Astrocyte of the hippocampus (primary cell): ENCODE data around the gene PTH1R.

Experiments
- DNase-seq: peaks from one replicate; pipeline ENCODE4 v3.0.0; 2011; ENCODE audit warnings: low read depth, low spot score

The PTH1R gene

DNA sequence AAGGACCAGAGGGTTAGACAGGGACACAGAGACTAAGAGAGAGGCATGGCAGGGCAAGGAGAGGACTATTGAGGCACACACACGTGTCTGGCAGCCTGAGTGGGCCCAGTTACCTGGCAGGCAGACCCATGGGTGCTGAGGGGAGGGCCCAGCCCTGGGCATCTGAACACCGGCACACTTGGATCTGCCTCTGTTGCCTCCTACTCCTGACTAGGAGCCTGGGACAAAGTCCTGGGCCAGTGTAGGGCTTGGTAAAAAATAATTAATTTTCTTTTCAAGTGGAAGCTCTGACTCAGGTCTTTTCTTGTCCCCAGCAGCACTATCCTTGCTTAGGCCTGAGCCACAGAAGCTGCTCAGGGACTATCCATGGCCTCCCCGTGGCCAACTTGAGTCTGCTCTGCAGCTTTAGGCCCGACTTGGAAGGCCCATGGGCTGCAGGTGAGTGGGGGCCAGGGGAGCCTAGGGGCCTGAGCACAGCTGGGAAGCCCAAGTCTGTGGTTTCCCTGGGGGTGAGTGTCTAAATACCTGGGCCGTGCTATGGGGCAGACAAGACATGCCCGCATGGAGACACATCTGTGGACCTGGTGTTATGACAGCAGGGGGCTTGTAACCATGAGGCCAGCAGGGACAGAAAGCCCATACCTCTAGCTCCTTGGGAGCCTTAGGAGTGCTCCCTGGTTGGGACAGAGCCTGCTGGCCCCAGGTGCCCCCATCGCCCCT lies at the start of gene PTH1R:
TSS of gene PTH1R (plus strand) at position 316 of the 720 bp plus-strand sequence. CDS start 5,839 bp downstream, outside the sequence.
- DNase-seq: no peak

GRCh38 chr3:46829699-46830208 lies 47.8 kb upstream of the PTH1R start:
- DNase-seq: no peak

DNA sequence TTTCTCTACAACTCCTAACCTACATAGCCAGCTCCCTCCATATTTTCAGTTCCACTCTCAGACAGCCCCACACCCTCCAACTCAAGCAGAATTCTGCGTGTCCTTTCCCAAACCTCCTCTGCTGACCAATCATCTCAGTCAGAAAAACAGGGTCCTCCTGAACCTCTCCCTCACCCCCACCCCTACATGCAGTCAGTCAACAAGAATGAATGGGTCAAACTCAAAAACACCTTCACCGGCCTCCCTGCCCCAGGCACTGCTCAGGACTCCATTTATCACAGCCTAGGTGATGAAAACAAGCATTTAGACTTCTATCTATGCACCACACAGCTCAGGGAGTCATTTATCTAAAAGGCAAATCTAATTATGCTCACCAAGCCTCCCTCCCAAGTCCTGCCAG lies 46.7 kb upstream of the PTH1R start:
- DNase-seq: no peak

DNA sequence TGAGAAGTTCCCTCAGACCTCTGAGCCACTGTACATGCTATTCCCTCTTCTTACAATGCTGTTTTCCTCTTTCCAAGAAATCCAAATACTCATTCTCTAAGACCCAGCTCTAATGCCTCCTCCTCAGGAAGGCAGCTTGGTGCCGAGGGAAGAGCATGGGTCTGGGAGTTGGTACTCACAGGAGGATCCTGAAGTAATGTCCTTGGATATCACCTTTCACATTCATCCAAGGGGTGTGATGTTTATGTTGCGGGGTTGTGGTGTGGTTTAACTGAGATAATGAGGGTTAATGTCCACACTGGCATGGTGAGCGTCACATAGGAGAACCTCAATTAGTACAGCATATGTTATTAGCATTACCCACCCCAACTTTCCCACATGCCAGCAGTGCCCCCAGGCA lies 46.2 kb upstream of the PTH1R start:
- DNase-seq: no peak

- no peak for DNase-seq
These were observed 45.7 kb upstream of the PTH1R start for GRCh38 chr3:46831841-46832240.

DNA sequence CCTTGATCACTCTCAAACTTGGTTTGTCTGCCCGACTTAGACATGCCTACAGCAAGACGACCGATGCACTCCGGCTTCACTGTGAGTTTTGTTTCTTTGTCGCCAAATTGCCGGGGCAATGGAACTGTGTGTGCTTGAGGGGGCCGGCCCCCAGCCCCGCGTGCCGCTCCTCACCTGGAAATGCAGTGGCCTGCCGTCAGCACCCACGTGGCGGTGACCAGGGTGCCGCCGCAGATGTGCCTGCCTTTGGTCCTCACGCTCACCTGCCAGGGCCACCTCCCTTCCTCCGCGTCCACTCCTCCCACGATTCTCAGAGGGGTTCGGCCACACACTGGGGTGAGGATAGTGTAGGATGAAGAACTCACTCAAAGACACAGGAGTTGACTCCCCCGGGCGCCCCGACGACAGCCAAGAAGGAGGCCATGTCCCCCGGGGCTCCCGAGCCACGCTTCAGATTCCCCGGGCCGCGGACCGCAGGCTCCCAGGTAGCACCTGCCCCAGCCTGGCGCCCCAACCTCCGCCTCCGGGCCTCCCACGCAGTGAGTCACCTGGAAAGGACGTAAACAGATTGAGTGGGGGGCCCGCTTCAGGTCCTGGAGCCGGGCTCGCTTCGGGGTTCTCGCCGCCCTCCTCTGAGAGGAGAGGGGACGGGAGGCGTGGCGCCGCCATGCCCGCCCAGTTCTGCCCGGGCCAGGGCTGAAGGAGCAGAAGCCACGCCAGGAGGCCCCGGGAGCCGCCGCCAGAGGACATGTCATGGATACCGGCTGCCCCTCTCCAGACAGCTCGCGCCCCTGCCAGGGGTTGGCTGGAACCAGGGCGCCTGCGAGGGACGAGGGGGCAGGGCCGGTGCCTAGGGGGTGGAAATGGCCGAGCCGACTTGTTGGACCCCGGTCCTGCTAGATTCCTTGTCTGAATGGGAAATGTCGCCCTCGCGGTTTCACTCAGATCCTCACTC lies 43.9 kb upstream of the PTH1R start:
- no peak for DNase-seq

DNA sequence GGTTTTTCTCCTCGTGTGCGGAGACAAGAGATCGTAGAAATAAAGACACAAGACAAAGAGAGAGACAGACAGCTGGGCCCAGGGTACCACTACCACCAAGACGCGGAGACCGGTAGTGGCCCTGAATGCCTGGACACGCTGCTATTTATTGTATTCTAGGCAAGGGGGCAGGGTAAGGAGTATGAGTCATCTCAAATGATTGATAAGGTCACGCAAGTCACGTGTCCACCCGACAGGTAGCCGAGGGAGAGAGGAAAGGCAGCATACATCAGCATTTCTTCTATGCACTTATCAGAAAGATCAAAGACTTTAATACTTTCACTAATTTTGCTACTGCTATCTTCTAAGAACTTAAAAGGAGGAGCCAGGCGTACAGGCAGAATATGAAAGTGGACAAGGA lies 42.5 kb upstream of the PTH1R start:
- no peak for DNase-seq

DNA sequence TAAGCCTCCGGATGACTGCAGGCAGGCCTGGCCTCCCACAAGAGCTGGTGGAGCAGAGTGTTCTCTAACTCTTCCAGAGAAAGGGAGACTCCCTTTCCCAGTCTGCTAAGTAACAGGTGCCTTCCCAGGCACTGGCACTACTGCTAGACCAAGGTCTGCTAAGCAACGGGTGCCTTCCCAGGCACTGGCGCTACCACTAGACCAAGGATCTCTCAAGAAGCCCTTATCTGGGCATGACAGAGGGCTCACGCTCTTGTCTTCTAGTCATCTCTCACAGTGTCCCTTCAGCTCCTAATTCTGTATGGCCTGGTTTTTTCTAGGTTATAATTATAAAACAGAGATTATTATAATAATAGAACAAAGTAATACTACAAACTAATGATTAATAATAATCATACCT lies 42.0 kb upstream of the PTH1R start:
- no peak for DNase-seq

DNA sequence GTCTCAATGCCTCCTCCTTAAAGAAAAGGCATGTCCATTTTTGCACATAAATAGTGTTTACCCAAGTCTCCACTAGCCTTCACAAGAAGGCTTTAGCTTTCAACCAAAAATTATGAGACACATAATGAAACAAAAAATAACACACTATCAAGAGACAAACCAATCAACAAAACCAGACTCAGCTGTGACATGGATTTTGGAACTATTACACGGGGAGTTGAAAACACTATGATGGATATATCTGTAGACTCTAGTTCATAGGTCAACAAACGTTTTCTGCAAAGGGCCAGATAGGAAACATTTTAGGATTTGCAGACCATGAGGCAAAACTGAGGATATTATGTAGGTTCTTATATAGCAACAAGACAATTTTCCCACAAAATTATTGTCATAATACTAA lies 39.2 kb upstream of the PTH1R start:
- DNase-seq: no peak

- no peak for DNase-seq
These were observed 37.0 kb upstream of the PTH1R start for GRCh38 chr3:46840491-46840890.

- no peak for DNase-seq
These were observed 34.0 kb upstream of the PTH1R start for GRCh38 chr3:46843508-46843907.

- DNase-seq: no peak
These were observed 33.1 kb upstream of the PTH1R start for GRCh38 chr3:46844397-46844796.

DNA sequence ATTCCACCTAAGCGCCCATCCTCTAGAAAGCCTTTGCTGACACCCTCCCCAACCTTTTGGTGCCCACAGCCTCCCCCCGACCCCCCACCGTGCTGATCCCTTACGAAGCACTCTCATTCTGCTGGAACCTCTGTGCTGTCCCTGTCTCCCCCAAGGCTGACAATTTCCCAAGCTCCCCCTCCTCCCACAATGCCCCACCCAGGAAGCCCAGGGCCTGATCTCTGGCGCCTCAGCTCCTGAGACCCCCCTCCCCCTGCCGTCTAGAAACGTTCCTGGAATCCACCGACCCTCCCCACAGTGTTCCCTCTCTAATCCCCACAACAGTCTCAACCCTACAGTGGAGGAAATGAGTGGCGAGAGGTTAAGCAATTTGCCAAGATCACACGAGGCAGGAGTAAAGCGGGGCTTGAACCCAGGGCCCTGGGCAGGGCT lies 32.6 kb upstream of the PTH1R start:
- no peak for DNase-seq

DNA sequence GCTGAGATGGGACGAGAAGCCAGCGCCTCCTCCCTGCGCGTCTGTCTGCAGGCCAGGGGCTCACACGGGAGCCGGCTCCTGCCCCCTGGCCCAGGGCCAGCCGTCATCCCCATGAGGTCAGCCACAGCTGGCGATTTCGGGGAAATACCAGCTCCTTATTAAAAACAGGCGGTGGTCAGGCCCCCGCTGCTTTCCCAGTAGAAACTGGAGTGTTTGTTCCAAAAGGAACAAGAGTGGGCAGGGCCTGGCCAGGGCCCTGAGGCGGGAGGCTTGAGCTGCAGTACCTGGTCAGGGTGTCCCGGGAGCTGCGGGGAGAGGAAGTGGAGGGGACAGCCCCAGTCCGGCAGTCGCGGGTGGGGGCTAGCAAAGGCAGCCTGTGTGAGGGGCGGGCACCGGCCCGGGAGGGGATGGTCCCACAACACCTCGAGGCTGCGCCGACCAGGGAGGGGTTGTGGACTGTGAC lies 32.1 kb upstream of the PTH1R start:
- peak; percentile 88 for DNase-seq

DNA sequence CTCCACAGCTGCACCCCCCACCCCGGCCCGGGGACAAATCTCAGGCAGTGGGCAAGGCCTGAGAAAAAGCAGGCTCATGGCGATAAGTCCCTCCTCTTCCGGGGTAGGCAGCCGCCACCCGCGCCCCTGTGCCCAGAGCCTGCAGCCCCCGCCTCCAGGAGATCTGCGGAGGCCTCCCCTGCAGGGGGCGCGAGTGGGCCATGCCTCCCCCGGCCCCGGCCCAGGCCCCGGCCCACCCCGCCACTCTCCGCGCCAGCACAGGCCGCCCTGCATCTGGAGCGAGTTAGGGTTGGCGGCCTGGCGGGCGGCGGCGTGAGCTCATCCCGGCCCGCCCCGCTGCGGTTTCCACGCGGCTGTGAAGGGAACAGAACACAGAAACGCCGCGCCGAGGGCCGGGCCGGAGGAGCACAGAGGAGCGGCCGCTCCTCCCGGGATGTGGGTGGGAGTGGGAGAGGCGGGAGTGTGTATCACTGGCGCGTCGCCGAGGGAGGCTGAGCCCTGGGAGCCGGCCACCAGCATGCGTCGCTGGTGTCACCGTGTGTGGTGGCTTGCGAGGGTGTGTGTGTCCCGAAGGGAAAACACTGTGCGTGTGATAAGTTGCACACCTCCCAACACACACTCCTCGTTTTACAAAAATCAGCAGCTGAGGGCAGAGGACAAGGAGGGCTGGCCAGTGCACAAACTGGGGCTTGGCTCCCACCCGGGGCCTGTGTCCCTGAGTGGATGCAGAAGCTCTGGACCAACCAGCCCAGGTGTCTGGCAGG lies 31.5 kb upstream of the PTH1R start:
- DNase-seq: peak; percentile 93

DNA sequence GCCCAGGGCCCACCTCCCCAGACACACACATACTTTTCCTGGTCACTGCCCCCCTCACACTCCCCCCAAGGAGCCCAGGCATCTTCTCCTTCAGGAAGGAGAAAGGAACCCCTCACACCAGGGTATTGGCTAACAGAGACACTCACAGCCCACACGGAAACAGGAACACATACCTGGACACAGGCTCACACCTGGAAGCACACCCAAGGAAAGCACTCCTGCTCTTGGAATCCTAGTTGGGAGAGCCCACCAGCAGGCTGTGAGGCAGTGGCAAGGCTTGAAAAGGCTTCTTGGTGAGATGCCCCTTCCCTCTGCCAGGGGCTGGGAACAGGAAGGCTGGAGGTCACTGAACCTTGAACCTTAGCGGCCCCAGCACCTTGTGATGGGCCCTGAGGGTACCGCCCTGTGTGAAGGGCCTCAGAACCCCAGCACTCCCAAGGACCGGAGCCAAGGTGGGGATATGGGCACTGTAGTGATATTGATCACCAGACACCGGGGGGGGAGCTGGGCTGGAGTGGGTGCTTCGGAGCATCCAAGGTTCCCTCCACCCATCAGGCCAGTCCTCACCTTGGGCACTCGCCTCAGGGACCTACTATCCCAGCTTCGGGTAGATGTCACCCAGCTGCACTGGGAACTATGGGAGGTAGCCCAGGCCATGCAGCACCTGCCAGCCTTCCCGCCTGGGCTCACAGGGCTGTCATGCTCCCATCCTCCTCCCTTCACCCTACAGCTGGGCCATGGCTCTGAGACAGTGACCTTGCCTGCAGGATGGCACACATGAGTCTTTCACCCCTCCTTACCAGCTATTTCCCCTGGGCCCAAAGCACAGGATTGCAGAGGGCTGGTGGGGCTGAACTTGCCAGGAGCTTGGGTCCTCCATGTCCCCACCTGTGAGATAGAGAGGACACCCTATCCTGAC lies 30.6 kb upstream of the PTH1R start:
- no peak for DNase-seq

DNA sequence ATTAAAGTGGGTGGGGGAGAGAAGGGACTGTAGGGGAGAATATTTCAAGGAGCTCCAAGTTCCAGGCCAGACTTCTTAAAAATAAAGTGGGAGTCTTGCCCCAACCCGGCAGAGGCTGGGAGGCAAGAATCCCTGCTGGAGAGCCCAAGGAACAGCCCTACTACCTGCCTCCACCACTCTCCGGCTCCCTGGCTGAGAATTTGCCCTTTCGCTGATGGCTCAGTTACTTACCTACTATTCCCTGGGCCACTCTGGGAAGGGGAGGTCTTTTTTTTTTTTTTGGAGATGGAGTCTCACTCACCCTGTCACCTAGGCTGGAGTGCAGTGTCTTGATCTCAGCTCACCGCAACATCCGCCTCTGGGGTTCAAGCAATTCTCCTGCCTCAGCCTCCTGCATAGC lies 29.8 kb upstream of the PTH1R start:
- DNase-seq: no peak

GRCh38 chr3:46848271-46849044 lies 29.1 kb upstream of the PTH1R start:
- DNase-seq: peak; percentile 59

DNA sequence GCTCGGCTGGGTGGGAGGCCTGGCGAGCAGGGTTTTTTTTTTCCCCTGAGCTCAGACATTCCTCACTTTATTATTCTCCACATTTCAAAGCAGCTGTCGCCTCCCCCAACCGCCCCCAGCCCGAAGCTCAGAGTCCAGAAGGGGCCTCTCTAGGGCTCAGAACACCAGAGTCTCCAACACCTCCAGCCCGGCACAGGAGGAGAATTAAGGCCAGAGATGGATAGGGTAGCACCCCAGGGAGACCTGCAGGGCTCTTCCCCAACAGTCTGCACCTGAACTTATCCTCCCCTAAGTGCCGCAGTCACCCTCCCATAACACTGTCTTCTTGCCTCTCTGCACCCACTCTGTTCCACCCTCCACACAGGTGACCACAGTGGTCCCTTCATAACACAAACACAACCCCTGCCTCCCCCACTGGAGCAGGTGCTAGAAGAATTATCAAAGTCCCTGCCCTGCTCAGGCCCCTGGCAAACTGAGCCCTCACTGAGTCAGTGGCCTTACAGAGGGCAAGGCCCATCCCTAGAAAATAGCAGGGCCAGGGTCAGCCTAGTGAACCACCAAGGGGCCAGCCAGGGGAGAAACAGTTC lies 28.4 kb upstream of the PTH1R start:
- DNase-seq: peak; percentile 25
